ENCODE measurements around the gene ZNF768.

ZNF768 gene

GRCh38 chr16:30561089-30561816, 34.9 kb upstream of the ZNF768 start:
- DNase-seq (ENCODE audit: low read depth), result no peak
- TF ChIP-seq CTCF (IDR thresholded peaks at IDR 0.05; ENCODE audit: low read depth, low read length, missing control alignments), result no peak
- peak overlapping the region; percentile 63 for H3K4me3 ChIP-seq (ENCODE audit: low read depth, low read length)

- no peak for DNase-seq (ENCODE audit: low read depth)
- H3K4me3 ChIP-seq (ENCODE audit: low read depth, low read length), result no peak overlapping the region
- no peak for TF ChIP-seq CTCF (IDR thresholded peaks at IDR 0.05; ENCODE audit: low read depth, low read length, missing control alignments)
Observed at GRCh38 chr16:30559690-30560089, 33.3 kb upstream of the ZNF768 start.

- no peak for DNase-seq (ENCODE audit: low read depth)
- no peak for TF ChIP-seq CTCF (IDR thresholded peaks at IDR 0.05; ENCODE audit: low read depth, low read length, missing control alignments)
Observed at GRCh38 chr16:30558789-30559377, 32.5 kb upstream of the ZNF768 start.

GRCh38 chr16:30557957-30558788, 31.8 kb upstream of the ZNF768 start, which contains the start of gene ZNF764:
ZNF764 (minus strand) TSS chr16:30558374; CDS start chr16:30558182, 192 bp downstream.
- peak within 1 kb of the TSS; percentile 85 for H3K4me3 ChIP-seq (ENCODE audit: low read depth, low read length)
- TF ChIP-seq CTCF (IDR thresholded peaks at IDR 0.05; ENCODE audit: low read depth, low read length, missing control alignments), result peak; percentile 30
- DNase-seq (ENCODE audit: low read depth), result peak; percentile 93

More at GRCh38 chr16:30558789-30559377, 32.5 kb upstream of the ZNF768 start:
- peak overlapping the region; percentile 85 for H3K4me3 ChIP-seq (ENCODE audit: low read depth, low read length)

GRCh38 chr16:30557707-30557956, 31.3 kb upstream of the ZNF768 start:
- TF ChIP-seq CTCF (IDR thresholded peaks at IDR 0.05; ENCODE audit: low read depth, low read length, missing control alignments), result no peak
- peak overlapping the region; percentile 85 for H3K4me3 ChIP-seq (ENCODE audit: low read depth, low read length)
- no peak for DNase-seq (ENCODE audit: low read depth)

- H3K4me3 ChIP-seq (ENCODE audit: low read depth, low read length), result no peak overlapping the region
- TF ChIP-seq CTCF (IDR thresholded peaks at IDR 0.05; ENCODE audit: low read depth, low read length, missing control alignments), result no peak
- DNase-seq (ENCODE audit: low read depth), result no peak
Observed at GRCh38 chr16:30556125-30556473, 29.7 kb upstream of the ZNF768 start.

All from GM12864 (cell line).